Activated CD8-positive, alpha-beta memory T cell treated with anti-CD3 and anti-CD28 coated beads, Interleukin-2, amount 50 U/mL, for 4 hours (primary cell): ENCODE data around the gene CAVIN1.
"Not testable (repeated sequence)": the region's sequence is repeated elsewhere in the genome, so short reads cannot be mapped to it uniquely, and the experiment has no call there.

Source experiments
- DNase-seq: peaks from one replicate; pipeline ENCODE4 v3.0.0-alpha.2; 2020

The CAVIN1 gene

DNA sequence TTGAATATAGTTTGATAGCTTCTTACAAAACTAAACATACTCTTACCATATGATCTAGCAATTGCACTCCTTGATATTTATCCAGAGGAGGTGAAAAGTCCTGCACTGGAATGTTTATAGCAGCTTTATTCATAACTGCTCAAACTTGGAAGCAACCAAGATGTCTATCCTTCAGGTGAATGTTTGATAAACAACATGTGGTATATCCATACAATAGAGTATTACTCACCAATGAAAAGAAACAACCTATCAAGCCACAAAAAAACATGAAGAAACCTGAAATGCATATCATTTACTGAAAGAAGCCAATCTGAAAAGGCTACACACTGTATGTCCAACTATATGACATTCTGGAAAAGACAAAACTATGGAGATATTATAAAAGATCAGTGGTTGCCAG is 50.9 kb downstream of the CAVIN1 start:
- DNase-seq = no peak

- not testable (repeated sequence) for DNase-seq
Measured at GRCh38 chr17:42368797-42369561, 54.1 kb downstream of the CAVIN1 start.

- DNase-seq = not testable (repeated sequence)
Measured at GRCh38 chr17:42368310-42368709, 54.7 kb downstream of the CAVIN1 start.

DNA sequence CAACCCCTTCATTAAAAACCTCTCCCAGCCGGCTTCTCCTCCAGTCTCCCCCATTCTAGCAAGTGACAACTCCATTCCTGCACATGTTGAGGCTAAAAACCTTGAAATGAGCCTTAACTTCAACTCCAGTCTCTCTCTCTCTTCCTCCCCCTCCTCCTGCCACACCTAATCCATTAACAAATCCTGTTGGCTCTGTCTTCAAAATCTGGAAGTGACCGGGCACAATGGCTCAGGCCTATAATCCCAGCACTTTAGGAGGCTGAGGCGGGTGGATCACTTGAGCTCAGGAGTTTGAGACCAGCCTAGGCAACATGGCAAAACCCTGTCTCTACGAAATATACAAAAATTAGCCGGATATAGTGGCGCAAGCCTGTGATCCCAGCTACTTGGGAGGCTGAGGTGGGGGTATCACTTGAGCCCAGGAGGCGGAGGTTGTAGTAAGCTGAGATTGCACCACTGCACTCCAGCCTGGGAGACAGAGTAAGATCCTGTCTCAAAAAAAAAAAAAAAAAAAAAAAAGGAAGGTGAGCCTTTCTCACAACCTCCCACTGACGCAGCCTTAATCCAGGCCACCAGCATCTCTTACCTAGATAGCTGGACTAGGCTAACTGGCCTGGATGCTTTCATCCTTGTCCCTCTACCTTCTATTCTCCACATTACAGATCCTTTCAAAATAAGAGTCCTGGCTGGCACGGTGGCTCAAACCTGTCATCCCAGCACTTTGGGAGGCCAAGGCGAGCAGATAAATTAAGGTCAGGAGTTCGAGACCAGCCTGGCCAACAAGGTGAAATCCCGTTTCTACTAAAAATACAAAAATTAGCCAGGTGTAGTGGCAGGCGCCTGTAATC is 56.7 kb downstream of the CAVIN1 start:
- not testable (repeated sequence) for DNase-seq

DNA sequence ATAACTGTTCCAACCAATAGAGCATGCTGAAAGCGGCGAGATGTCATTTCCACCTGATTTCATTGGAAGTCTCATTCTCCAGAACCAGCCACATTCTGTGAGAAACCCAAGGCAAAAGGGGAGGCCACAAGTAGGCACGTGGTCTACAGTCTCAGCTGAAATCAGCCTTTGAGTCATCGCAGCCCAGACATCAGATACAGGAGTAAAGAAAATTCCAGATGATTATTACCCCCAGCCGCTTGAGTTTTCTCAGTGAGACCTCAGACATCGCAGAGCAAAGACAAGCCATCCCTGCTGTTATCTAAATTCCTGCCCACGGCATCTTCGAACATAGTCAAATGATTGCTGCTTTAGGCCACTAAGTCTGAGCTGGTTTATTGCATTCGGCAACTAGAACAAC is 57.9 kb downstream of the CAVIN1 start:
- peak; percentile 27 for DNase-seq

- no peak for DNase-seq
Measured at GRCh38 chr17:42363767-42364585, 59.1 kb downstream of the CAVIN1 start.

DNA sequence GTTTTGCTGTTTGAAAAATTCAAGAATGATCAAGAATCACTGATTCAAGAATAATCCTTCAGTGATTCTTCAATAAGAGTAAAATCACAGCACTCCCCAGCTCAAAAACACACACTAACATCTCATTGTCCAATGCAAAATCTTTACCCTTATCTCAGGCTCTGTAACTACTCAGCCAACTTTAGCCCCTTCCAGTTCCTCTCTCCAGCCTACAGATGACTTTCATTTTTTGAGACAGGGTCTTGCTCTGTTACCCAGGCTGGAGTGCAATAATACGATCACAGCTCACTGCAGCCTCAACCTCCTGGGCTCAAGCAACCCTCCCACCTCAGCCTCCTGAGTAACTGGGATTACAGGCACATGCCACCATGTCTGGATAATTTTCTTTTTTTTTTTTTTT is 59.8 kb downstream of the CAVIN1 start:
- no peak for DNase-seq

GRCh38 chr17:42362245-42362961 is 60.7 kb downstream of the CAVIN1 start:
- DNase-seq = no peak

DNA sequence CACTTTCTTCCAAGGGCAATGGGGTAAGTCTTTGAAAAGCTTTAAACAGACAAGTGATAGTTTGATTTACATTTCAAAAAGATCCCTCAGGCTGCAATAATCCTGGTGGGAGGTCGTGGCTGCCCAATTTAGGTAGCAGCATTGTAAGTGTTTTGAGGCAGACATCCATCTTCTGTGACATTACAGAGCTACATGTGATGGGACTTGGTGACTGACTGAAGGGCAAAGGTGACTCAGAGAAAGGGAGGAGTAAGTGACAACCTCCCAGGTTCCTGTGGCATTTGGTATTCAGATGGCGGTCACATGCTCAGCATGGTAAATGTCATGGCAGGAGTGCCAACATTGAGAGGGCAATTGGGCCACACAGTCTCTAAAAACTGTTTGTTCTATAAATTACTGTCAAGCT is 61.3 kb downstream of the CAVIN1 start:
- DNase-seq = peak; percentile 61

- DNase-seq = not testable (repeated sequence)
Measured at GRCh38 chr17:42360388-42360787, 62.7 kb downstream of the CAVIN1 start.

- DNase-seq = no peak
Measured at GRCh38 chr17:42359133-42359532, 63.9 kb downstream of the CAVIN1 start.

GRCh38 chr17:42358434-42358833 is 64.6 kb downstream of the CAVIN1 start:
- DNase-seq = no peak

DNA sequence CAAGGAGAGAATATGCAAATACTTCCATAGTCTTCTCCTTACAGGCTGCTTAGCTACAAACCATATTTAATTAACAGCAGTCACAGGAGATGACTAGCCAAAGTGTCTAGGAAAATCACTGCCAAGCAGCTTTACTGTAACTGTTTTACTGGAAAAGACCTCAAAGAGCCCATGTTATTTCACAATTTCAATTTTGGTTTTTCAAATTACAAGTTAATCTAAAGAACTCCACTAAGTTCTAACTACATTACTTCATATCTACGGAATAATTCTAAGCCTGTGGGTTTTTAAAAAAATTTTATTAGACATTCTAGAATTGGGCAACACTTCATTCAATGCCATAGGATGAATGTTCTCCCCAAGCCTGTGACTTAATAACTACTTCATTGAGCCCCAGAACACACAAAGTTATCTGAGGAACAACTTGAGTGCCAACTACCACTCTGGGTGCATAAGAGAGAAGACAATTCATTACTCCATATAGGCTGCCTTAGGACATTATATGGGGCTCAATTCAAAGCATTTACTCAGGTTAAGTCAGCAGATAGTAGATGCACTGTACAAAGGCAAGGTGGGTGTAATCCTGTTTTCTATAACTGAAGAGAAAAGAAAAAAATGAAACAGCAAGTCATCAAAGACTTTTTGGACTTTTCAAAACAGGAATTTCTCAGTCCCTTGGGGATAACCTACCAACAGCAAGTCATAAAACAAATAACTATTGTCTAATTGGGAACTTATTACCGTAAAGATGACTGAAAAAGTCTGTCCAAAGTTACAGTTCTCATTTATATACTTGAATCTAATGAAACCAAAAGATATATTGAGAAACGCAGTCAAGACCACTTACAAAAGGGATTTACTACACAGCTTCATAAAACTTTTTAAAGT is 67.9 kb downstream of the CAVIN1 start:
- DNase-seq = no peak
